Upper lobe of right lung (tissue), 1 donor: ENCODE results near the gene NDUFS4. TPM values are rescaled to one million over a fixed set of nuclear protein-coding genes. Genes with fewer than 3 reads are reported as not detected.
"Not testable (repeated sequence)": the region's sequence is repeated elsewhere in the genome, so short reads cannot be mapped to it uniquely, and the experiment has no call there.

Experiments used
- ATAC-seq: fragments of 200-7000 bp; cut with Tn5 transposase; one replicate; pipeline ENCODE4 v1.9.1; 2020; ENCODE audit warnings: mild to moderate bottlenecking, moderate library complexity
- DNase-seq: peaks from one replicate; pipeline ENCODE4 v3.0.0-alpha.2; 2020
- H3K27ac ChIP-seq: fragments of 200-600 bp; one replicate; pipeline ENCODE4 v1.8.0; 2022
- H3K27me3 ChIP-seq: fragments of 200-600 bp; one replicate; pipeline ENCODE4 v1.8.0; 2022; ENCODE audit warnings: mild to moderate bottlenecking
- H3K36me3 ChIP-seq: fragments of 200-600 bp; one replicate; pipeline ENCODE4 v1.8.0; 2022
- H3K4me1 ChIP-seq: fragments of 200-600 bp; one replicate; pipeline ENCODE4 v1.8.0; 2022
- H3K4me3 ChIP-seq: fragments of 200-600 bp; one replicate; pipeline ENCODE4 v1.8.0; 2022; ENCODE audit warnings: mild to moderate bottlenecking
- H3K9me3 ChIP-seq: fragments of 200-600 bp; one replicate; pipeline ENCODE4 v1.8.0; 2022
- CTCF ChIP-seq: fragments of 200-600 bp; IDR thresholded peaks from one replicate; pipeline ENCODE4 v1.8.0; 2022; ENCODE audit warnings: antibody characterized with exemption
- intact Hi-C: fragments of 100-400 bp; cut with DNase I; formaldehyde crosslinking; loops from one replicate; pipeline ENCODE4 v1.11.0; 2022
- total RNA-seq: library from RNA; stranded (reverse); fragmentation: NEBNext Ultra II Directional; extraction: Animal tissue kit (Norgen Biotek cat#: 25700); gene quantifications from one replicate; pipeline ENCODE4 v1.2.1, GENCODE V29; 2021
- donor health status: DM: no; HTN: yes; CAD: no; lungs with severe emphysema.

The NDUFS4 gene
- total RNA-seq, 1 donor from 2014 or later = 54.1 TPM

GRCh38 chr5:53631251-53631650 is 70.8 kb downstream of the NDUFS4 start:
- TF ChIP-seq CTCF = no peak
- intact Hi-C loops = no loop called here
- ATAC-seq = no peak

GRCh38 chr5:53642061-53642460 is 81.6 kb downstream of the NDUFS4 start:
- intact Hi-C loops = no loop called here
- H3K4me3 ChIP-seq = no peak overlapping the region
- peaks cover 4% of the 10 kb centered on the region for H3K36me3 ChIP-seq
- H3K27ac ChIP-seq = no peak overlapping the region
- no peaks in the 10 kb centered on the region for H3K9me3 ChIP-seq
- ATAC-seq = no peak
- no peak for DNase-seq
- peaks cover 9% of the 10 kb centered on the region for H3K4me1 ChIP-seq
- TF ChIP-seq CTCF = no peak
- H3K27me3 ChIP-seq = no peaks in the 10 kb centered on the region

More at GRCh38 chr5:53631251-53631650, 70.8 kb downstream of the NDUFS4 start:
- H3K27ac ChIP-seq = no peak overlapping the region
- no peaks in the 10 kb centered on the region for H3K27me3 ChIP-seq
- H3K4me1 ChIP-seq = no peaks in the 10 kb centered on the region
- H3K9me3 ChIP-seq = no peaks in the 10 kb centered on the region
- no peak for DNase-seq
- no peaks in the 10 kb centered on the region for H3K36me3 ChIP-seq
- H3K4me3 ChIP-seq = no peak overlapping the region

GRCh38 chr5:53643445-53643844 is 83.0 kb downstream of the NDUFS4 start:
- no peak for TF ChIP-seq CTCF

GRCh38 chr5:53645078-53645477 is 84.6 kb downstream of the NDUFS4 start:
- Histone ChIP-seq H3K36me3 (no peaks in the 10 kb centered on the region), H3K27me3 (no peaks in the 10 kb centered on the region), H3K9me3 (no peaks in the 10 kb centered on the region), H3K4me1 (peaks cover 9% of the 10 kb centered on the region), H3K4me3 (no peak overlapping the region), H3K27ac (no peak overlapping the region)
- DNase-seq (no peak), ATAC-seq (no peak)
- intact Hi-C loops = no loop called here
- TF ChIP-seq CTCF = no peak

More at GRCh38 chr5:53643445-53643844, 83.0 kb downstream of the NDUFS4 start:
- H3K27ac ChIP-seq = no peak overlapping the region
- H3K9me3 ChIP-seq = no peaks in the 10 kb centered on the region
- no peaks in the 10 kb centered on the region for H3K27me3 ChIP-seq
- H3K4me1 ChIP-seq = peaks cover 9% of the 10 kb centered on the region
- no peaks in the 10 kb centered on the region for H3K36me3 ChIP-seq
- H3K4me3 ChIP-seq = no peak overlapping the region
- intact Hi-C loops = no loop called here
- ATAC-seq (peak; percentile 93), DNase-seq (no peak)

GRCh38 chr5:53649352-53649751 is 88.9 kb downstream of the NDUFS4 start:
- Histone ChIP-seq H3K36me3 (no peaks in the 10 kb centered on the region), H3K4me3 (no peak overlapping the region), H3K27ac (no peak overlapping the region), H3K9me3 (no peaks in the 10 kb centered on the region), H3K27me3 (no peaks in the 10 kb centered on the region), H3K4me1 (peaks cover 5% of the 10 kb centered on the region)
- TF ChIP-seq CTCF = no peak
- DNase-seq (no peak), ATAC-seq (no peak)
- intact Hi-C loops = no loop called here

- H3K9me3 ChIP-seq, ATAC-seq, H3K36me3 ChIP-seq, DNase-seq, intact Hi-C loops, H3K27me3 ChIP-seq, H3K4me3 ChIP-seq, H3K4me1 ChIP-seq, H3K27ac ChIP-seq: not testable (repeated sequence)
These were observed 100.1 kb downstream of the NDUFS4 start for GRCh38 chr5:53660573-53660972.

- DNase-seq, intact Hi-C loops, H3K4me1 ChIP-seq, H3K36me3 ChIP-seq, ATAC-seq, H3K9me3 ChIP-seq, H3K27me3 ChIP-seq, H3K4me3 ChIP-seq, H3K27ac ChIP-seq: not testable (repeated sequence)
These were observed 104.9 kb downstream of the NDUFS4 start for GRCh38 chr5:53665313-53665712.
